Sciatic nerve (tissue), 2 donors: ENCODE data around the gene ERCC2. TPM values are rescaled to one million over a fixed set of nuclear protein-coding genes. Genes with fewer than 3 reads are reported as not detected.
A peak's percentile ranks its signal among the peaks of the same experiment; 100 is the strongest.

ENCODE experiments used
- ATAC-seq: fragments of 200-7000 bp; cut with Tn5 transposase; one replicate; pipeline ENCODE4 v1.9.1; 2020; ENCODE audit warnings: mild to moderate bottlenecking, moderate library complexity
- DNase-seq: peaks from one replicate; pipeline ENCODE4 v3.0.0-alpha.2; 2020; ENCODE audit warnings: low spot score
- intact Hi-C: fragments of 100-400 bp; cut with DNase I; formaldehyde crosslinking; loops from one replicate; pipeline ENCODE4 v1.14.2; 2022
- total RNA-seq: library from RNA; stranded (reverse); fragmentation: NEBNext Ultra II Directional; extraction: Animal tissue kit (Norgen Biotek cat#: 25700); gene quantifications from one replicate; pipeline ENCODE4 v1.2.1, GENCODE V29; 2021
- donor health status: DM: no; HTN: no; CAD: no.
- donor health status: DM: no; HTN: no; CAD: no.

Gene ERCC2
- total RNA-seq, 1 donor from 2014 or later, result 17.7 TPM

- no peak for DNase-seq
- intact Hi-C loops, result no loop called here
- ATAC-seq, result no peak
Measured at GRCh38 chr19:45403272-45403671, 32.9 kb upstream of the ERCC2 start.

GRCh38 chr19:45402298-45403061 lies 32.1 kb upstream of the ERCC2 start:
- DNase-seq (no peak), ATAC-seq (no peak)
- intact Hi-C loops, result no loop called here

- intact Hi-C loops, result no loop called here
- DNase-seq (no peak), ATAC-seq (no peak)
Measured at GRCh38 chr19:45401815-45402214, 31.4 kb upstream of the ERCC2 start.

- ATAC-seq, result no peak
- DNase-seq, result no peak
- intact Hi-C loops, result no loop called here
Measured at GRCh38 chr19:45400192-45400591, 29.8 kb upstream of the ERCC2 start.

- DNase-seq, result no peak
- ATAC-seq, result no peak
- intact Hi-C loops, result no loop called here
Measured at GRCh38 chr19:45395821-45396617, 25.6 kb upstream of the ERCC2 start.

- DNase-seq, result no peak
- no peak for ATAC-seq
- intact Hi-C loops, result no loop called here
Measured at GRCh38 chr19:45391871-45392665, 21.7 kb upstream of the ERCC2 start.

- ATAC-seq, result no peak
- no peak for DNase-seq
- intact Hi-C loops, result no loop called here
Measured at GRCh38 chr19:45391346-45391745, 21.0 kb upstream of the ERCC2 start.

- ATAC-seq, result peak; percentile 44
- intact Hi-C loops, result no loop called here
- no peak for DNase-seq
Measured at GRCh38 chr19:45385392-45386221, 15.2 kb upstream of the ERCC2 start.

- intact Hi-C loops, result no loop called here
- no peak for ATAC-seq
- DNase-seq, result no peak
Measured at GRCh38 chr19:45382426-45382825, 12.1 kb upstream of the ERCC2 start.

- ATAC-seq (no peak), DNase-seq (no peak)
- intact Hi-C loops, result no loop called here
Measured at GRCh38 chr19:45380107-45380506, 9.7 kb upstream of the ERCC2 start.

GRCh38 chr19:45376045-45376724 lies 5.8 kb upstream of the ERCC2 start:
- ATAC-seq (peak; percentile 84), DNase-seq (no peak)

GRCh38 chr19:45368737-45369340 lies 1.5 kb downstream of the ERCC2 start:
- DNase-seq (no peak), ATAC-seq (no peak)
- intact Hi-C loops, result no loop called here

More at GRCh38 chr19:45376045-45376724, 5.8 kb upstream of the ERCC2 start:
- intact Hi-C loops, result no loop called here

GRCh38 chr19:45368127-45368526 lies 2.2 kb downstream of the ERCC2 start:
- DNase-seq (no peak), ATAC-seq (no peak)
- intact Hi-C loops, result no loop called here

- peak; percentile 10 for ATAC-seq
- DNase-seq, result no peak
- intact Hi-C loops, result no loop called here
Measured at GRCh38 chr19:45364696-45365095, 5.7 kb downstream of the ERCC2 start.

- intact Hi-C loops, result no loop called here
- DNase-seq (no peak), ATAC-seq (no peak)
Measured at GRCh38 chr19:45363861-45364459, 6.4 kb downstream of the ERCC2 start.

GRCh38 chr19:45362291-45362690 lies 8.1 kb downstream of the ERCC2 start:
- ATAC-seq (no peak), DNase-seq (no peak)
- intact Hi-C loops, result no loop called here

- no peak for ATAC-seq
- intact Hi-C loops, result no loop called here
- no peak for DNase-seq
Measured at GRCh38 chr19:45361608-45362007, 8.8 kb downstream of the ERCC2 start.
